GM18511 (cell line): ENCODE data around the gene MBD3L2B.

Experiments
- ATAC-seq: cut with Tn5 transposase; IDR thresholded peaks from one replicate; pipeline ENCODE4 v1.9.1; 2021; ENCODE audit warnings: mild to moderate bottlenecking, moderate library complexity; ENCODE audit not compliant: unreplicated experiment

Gene MBD3L2B

GRCh38 chr19:7013678-7014077, 7.6 kb downstream of the MBD3L2B start:
- ATAC-seq = no peak

GRCh38 chr19:7010722-7011593, 10.3 kb downstream of the MBD3L2B start:
- ATAC-seq = no peak

- ATAC-seq = no peak
Observed at GRCh38 chr19:7007859-7008258, 13.4 kb downstream of the MBD3L2B start.

GRCh38 chr19:7006135-7006704, 15.0 kb downstream of the MBD3L2B start:
- ATAC-seq = no peak

DNA sequence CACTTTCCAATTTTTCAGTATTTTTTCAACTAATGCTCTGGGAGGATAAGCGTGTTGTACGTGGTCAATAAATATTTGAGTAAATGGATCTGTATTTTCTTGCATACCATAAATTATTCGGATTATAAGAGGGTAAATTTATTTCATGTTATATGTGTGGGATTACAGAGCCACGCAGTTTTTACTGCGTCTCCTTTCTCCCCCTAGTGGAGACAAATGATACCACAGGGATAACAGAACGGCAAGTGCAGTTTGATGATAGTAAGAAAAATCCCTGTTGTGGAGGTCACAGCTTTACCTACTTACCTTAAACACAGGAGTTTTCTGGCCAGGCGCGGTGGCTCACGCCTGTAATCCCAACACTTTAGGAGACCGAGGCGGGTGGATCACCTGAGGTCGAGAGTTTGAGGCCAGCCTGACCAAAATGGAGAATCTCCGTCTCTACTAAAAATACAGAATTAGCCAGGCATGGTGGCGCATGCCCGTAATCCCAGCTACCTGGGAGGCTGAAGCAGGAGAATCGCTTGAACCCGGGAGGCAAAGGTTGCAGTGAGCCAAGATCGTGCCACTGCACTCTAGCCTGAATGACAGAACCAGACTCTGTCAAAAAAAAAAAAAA, 16.8 kb downstream of the MBD3L2B start:
- ATAC-seq = no peak

- ATAC-seq = no peak
Observed at GRCh38 chr19:7000816-7001215, 20.4 kb downstream of the MBD3L2B start.

- no peak for ATAC-seq
Observed at GRCh38 chr19:7000333-7000732, 20.9 kb downstream of the MBD3L2B start.

GRCh38 chr19:6999933-7000332, 21.3 kb downstream of the MBD3L2B start:
- no peak for ATAC-seq

DNA sequence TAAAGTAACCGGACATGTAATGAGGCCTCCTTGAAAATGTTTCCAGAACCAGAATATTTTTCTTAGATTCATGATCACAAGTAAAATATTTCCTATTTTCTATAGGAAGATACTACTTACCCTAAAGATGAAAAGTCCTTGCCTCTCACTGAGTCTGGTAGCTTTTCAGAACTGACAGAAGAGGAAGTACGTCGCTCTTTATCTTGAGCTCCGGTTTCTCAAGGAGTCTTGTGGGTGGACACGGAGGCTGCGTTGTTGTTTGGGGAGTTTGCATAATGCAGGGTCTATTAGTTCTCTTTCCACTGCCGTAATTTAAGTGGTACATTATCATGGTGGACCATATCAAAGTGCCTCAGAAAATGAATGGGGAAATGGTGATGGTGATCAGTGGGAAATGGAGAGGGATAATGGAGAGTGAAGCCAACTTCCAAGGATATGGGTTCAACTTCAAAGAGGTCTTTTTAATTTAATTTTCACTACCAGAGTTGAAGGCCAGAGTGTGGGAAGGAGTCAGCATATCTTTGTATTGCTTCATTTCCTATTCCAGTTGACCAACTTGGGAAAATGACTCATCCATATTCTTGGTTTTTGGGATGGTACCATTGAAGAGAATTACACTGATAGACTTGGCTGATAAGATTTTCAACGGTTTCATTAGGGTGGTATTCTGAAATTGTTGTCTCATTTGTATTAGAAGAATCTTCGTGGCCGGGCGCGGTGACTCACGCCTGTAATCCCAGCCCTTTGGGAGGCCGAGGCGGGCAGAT, 23.4 kb downstream of the MBD3L2B start:
- no peak for ATAC-seq

DNA sequence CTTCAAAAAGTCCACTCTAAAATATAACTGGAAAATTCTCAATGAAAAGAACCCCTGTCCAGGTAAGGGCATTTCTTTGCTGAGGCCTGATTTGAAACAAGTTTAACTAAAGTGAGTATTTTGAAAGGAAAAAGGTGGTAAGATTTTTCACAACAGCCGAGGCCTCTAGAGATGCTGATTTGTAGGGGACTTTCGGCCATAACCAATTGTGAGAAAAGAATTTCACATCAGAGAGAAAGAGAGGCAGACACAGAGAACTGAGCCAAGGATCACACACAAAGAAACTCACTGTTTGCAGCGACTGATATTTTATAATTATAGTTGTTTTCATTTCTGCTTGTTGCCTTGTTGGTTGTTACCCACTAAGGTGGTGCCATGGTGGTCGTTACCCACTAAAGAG, 24.4 kb downstream of the MBD3L2B start:
- no peak for ATAC-seq

GRCh38 chr19:6995054-6995453, 26.2 kb downstream of the MBD3L2B start:
- no peak for ATAC-seq

DNA sequence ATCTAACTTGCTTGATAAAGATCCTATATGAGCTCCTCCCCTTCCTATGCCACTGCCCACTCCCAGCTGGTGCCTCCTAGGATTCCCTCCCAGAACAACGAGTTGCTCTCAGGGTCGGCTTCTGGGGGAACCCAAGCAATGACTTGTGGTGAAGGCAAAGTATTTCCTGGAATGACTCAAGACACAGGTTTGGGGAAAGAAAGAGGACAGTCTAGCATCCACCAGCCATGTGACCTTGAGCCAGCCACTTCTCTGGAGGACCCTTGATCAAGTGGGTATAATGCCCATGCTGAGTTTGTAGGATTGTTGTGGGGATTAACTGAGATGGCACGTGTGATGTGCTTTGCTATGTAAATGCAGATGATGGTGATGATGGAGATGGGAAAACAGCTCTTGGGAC, 33.0 kb downstream of the MBD3L2B start:
- ATAC-seq = no peak

DNA sequence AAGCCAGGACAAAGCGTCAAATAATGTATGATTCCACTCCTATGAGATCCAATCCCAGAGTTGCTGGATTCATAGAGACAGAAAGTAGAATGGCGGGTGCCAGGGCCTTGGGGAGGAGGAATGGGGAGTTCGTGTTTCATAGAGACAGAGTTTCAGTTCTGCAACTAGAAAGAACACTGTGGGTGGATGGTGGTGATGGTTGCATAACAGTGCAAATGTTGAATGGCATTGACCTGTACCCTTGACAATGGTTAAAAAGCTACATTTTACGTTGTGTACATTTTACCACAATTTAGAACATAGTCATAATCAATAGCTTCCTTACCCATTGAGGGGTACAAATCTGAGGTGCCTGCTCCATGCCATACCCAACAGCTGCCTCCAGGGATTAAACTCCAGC, 33.4 kb downstream of the MBD3L2B start:
- no peak for ATAC-seq

- no peak for ATAC-seq
Observed at GRCh38 chr19:6983448-6983847, 37.8 kb downstream of the MBD3L2B start.

- no peak for ATAC-seq
Observed at GRCh38 chr19:6979399-6979798, 41.8 kb downstream of the MBD3L2B start.

GRCh38 chr19:6976197-6976596, 45.0 kb downstream of the MBD3L2B start:
- ATAC-seq = no peak

DNA sequence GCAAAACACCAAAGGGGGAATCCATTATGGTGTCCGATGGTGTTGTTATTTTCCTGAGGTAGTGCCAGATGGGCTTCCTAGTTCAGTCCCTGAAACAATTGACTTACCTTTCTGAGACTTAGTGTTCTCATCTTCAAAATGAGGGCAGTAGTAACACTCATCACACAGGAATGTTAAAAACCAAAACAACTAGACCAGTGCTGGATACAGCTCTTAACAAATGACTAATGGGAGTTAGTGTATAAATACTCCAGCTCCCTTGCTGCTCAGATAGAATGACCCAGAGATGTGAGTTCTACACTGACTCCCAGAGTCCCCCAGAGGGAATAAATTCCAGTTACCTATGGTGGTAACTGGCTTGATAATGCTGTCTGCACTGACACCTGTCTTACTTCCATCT, 49.9 kb downstream of the MBD3L2B start:
- ATAC-seq = no peak

GRCh38 chr19:6970443-6970842, 50.8 kb downstream of the MBD3L2B start:
- ATAC-seq = no peak

DNA sequence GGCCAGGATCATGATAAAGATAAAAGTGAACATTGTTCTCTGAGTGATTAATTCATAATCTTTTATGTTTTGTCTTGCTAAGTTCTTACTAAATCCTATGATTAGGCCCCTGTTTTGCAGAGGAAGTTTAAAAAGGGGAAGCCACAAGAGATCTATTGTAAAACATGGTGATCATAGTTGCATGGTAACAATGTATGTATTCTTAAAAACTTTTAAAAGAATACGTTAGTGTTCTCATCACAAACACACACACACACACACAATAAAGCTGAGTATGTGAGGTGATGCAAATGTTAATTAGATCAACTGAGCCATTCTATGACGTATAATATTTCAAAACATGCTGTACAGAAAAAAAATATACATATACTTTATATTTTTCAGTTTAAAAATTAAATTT, 51.2 kb downstream of the MBD3L2B start:
- ATAC-seq = no peak

DNA sequence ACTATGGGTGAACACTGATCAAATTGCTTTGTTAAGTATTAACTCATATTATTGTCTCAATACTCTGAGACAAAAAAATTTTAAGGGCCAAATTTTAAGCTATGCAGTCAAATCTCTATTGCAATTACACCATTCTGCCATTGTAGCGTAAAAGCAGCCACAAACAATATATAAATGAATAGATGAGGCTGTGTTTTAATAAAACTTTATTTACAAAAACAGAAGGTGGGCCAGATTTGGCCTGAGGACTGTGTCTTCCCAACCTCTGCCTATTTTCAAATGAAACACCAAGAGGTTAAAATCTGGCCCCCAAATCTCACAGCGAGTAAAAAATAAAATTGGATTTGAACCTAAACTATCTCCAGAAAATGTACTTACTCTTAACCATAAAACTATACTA, 51.7 kb downstream of the MBD3L2B start:
- no peak for ATAC-seq
